Calu3 (cell line): ENCODE data around the gene PDE1C. TPM values are rescaled to one million over a fixed set of nuclear protein-coding genes. Genes with fewer than 3 reads are reported as not detected.

ENCODE experiments used
- BruUV-seq: library from RNA; stranded (reverse); fragments of 400-500 nt; replicated peaks from 2 replicates; lab custom pipeline; 2021; lab: Mats Ljungman, UMichigan
- CTCF ChIA-PET: fragments of 300-600 bp; sonication (Branson Sonifier 250); formaldehyde crosslinking; loops from one replicate; lab custom pipeline; 2022; ENCODE audit warnings: antibody characterized with exemption; lab: Charles Lee
- DNase-seq: peaks from one replicate; pipeline ENCODE4 v3.0.0; 2022
- H3K27ac Mint-ChIP-seq: one replicate; pipeline ENCODE4 v1.8.0; 2022; ENCODE audit warnings: mixed read lengths; ENCODE audit not compliant: unreplicated experiment
- H3K27me3 Mint-ChIP-seq: one replicate; pipeline ENCODE4 v1.8.0; 2022; ENCODE audit warnings: mixed read lengths; ENCODE audit not compliant: unreplicated experiment
- H3K36me3 Mint-ChIP-seq: one replicate; pipeline ENCODE4 v1.8.0; 2022; ENCODE audit warnings: mild to moderate bottlenecking, moderate library complexity, mixed read lengths; ENCODE audit not compliant: insufficient read depth, unreplicated experiment
- H3K4me1 Mint-ChIP-seq: one replicate; pipeline ENCODE4 v1.8.0; 2022; ENCODE audit warnings: mild to moderate bottlenecking, low read depth, mixed read lengths; ENCODE audit not compliant: unreplicated experiment
- H3K4me3 Mint-ChIP-seq: one replicate; pipeline ENCODE4 v1.8.0; 2022; ENCODE audit warnings: mild to moderate bottlenecking, low read depth, moderate library complexity, mixed read lengths; ENCODE audit not compliant: unreplicated experiment
- H3K9me3 Mint-ChIP-seq: one replicate; pipeline ENCODE4 v1.8.0; 2022; ENCODE audit warnings: low read depth, mixed read lengths; ENCODE audit not compliant: unreplicated experiment
- CTCF ChIP-seq: fragments of 200-600 bp; IDR thresholded peaks from one replicate; pipeline ENCODE4 v1.8.0; 2022; ENCODE audit warnings: antibody characterized with exemption; ENCODE audit not compliant: unreplicated experiment
- intact Hi-C: fragments of 100-400 bp; cut with micrococcal nuclease; formaldehyde crosslinking; loops from one replicate; pipeline ENCODE4 v1.10.0; 2022; ENCODE audit not compliant: unreplicated experiment
- total RNA-seq: library from RNA; stranded (reverse); gene quantifications from 2 replicates; pipeline ENCODE4 v1.2.3, GENCODE V29; 2022

Gene PDE1C
- total RNA-seq, 1 experiment from 2014 or later: 34.0 TPM

GRCh38 chr7:32026083-32026425, 44.2 kb downstream of the PDE1C start:
- intact Hi-C loops: no loop called here

GRCh38 chr7:32025381-32026082, 44.7 kb downstream of the PDE1C start:
- DNase-seq: no peak
- Mint-ChIP-seq H3K4me3 (no peak overlapping the region), H3K4me1 (no peaks in the 10 kb centered on the region), H3K9me3 (no peaks in the 10 kb centered on the region), H3K27ac (no peak overlapping the region), H3K36me3 (no peaks in the 10 kb centered on the region), H3K27me3 (no peaks in the 10 kb centered on the region)
- CTCF ChIA-PET: interaction anchor here (0.5 kb wide), 1 partner anchor 180 kb away, joined by 4 read pairs; no protein-coding TSS in a partner anchor
- no TSS peak for BruUV-seq
- no peak for TF ChIP-seq CTCF
- intact Hi-C loops: no loop called here

More at GRCh38 chr7:32026083-32026425, 44.2 kb downstream of the PDE1C start:
- H3K4me3 Mint-ChIP-seq: no peak overlapping the region
- no peak overlapping the region for H3K27ac Mint-ChIP-seq
- CTCF ChIA-PET: interaction anchor here (0.6 kb wide), 1 partner anchor 12 kb away, joined by 3 read pairs; no protein-coding TSS in a partner anchor
- H3K27me3 Mint-ChIP-seq: no peaks in the 10 kb centered on the region
- BruUV-seq: no TSS peak
- no peak for TF ChIP-seq CTCF
- H3K36me3 Mint-ChIP-seq: no peaks in the 10 kb centered on the region
- DNase-seq: no peak
- H3K9me3 Mint-ChIP-seq: no peaks in the 10 kb centered on the region
- peaks cover 5% of the 10 kb centered on the region for H3K4me1 Mint-ChIP-seq

- Mint-ChIP-seq H3K27me3 (no peaks in the 10 kb centered on the region), H3K4me1 (peaks cover 16% of the 10 kb centered on the region), H3K27ac (no peak overlapping the region), H3K4me3 (no peak overlapping the region), H3K9me3 (no peaks in the 10 kb centered on the region), H3K36me3 (no peaks in the 10 kb centered on the region)
- TF ChIP-seq CTCF: no peak
- no peak for DNase-seq
- intact Hi-C loops: no loop called here
- no TSS peak for BruUV-seq
- CTCF ChIA-PET: interaction anchor here (1.0 kb wide), 1 partner anchor 25 kb away, joined by 3 read pairs; no protein-coding TSS in a partner anchor
These were observed 46.8 kb downstream of the PDE1C start for GRCh38 chr7:32023376-32023775.

- Mint-ChIP-seq H3K27ac (no peak overlapping the region), H3K4me3 (no peak overlapping the region), H3K36me3 (no peaks in the 10 kb centered on the region), H3K9me3 (no peaks in the 10 kb centered on the region), H3K4me1 (peaks cover 19% of the 10 kb centered on the region), H3K27me3 (no peaks in the 10 kb centered on the region)
- no TSS peak for BruUV-seq
- intact Hi-C loops: no loop called here
- CTCF ChIA-PET: no interaction called here
- DNase-seq: no peak
- no peak for TF ChIP-seq CTCF
These were observed 47.2 kb downstream of the PDE1C start for GRCh38 chr7:32022966-32023365.
